ENCODE results near the gene SLC39A11. TPM values are rescaled to one million over a fixed set of nuclear protein-coding genes. Genes with fewer than 3 reads are reported as not detected.

The SLC39A11 gene
- total RNA-seq, 1 experiment from 2014 or later: 46.4 TPM

- POLR2A ChIA-PET: interaction anchor here (1.2 kb wide), 1 partner anchor 10 kb away, joined by 4 read pairs; no protein-coding TSS in a partner anchor
- no peak for TF ChIP-seq ZFX (IDR thresholded peaks at IDR 0.05)
- TF ChIP-seq POLR2A (IDR thresholded peaks at IDR 0.05; ENCODE audit: borderline replicate concordance, extremely low read depth, insufficient read depth, insufficient read length): no peak
- TF ChIP-seq EGR1 (IDR thresholded peaks at IDR 0.05; ENCODE audit: low read depth): no peak
- TF ChIP-seq CTCF (IDR thresholded peaks at IDR 0.05 in 2 of 3, conservative IDR thresholded peaks at IDR 0.05 in 1 of 3; ENCODE audit: borderline replicate concordance in 1 of 3, insufficient read depth in 1 of 3, low read depth in 2 of 3, low read length in 2 of 3): no peak
- no peak for TF ChIP-seq CEBPB (IDR thresholded peaks at IDR 0.05; ENCODE audit: low read depth)
- TF ChIP-seq ZNF274 (IDR thresholded peaks at IDR 0.05; ENCODE audit: low read depth, low read length): no peak
- no peak for TF ChIP-seq SP1 (IDR thresholded peaks at IDR 0.05; ENCODE audit: low read depth)
- no peak for TF ChIP-seq EZH2 (IDR thresholded peaks at IDR 0.05)
- TF ChIP-seq ELF1 (IDR thresholded peaks at IDR 0.05; ENCODE audit: borderline replicate concordance, low read depth): no peak
- TF ChIP-seq SIN3A (IDR thresholded peaks at IDR 0.05; ENCODE audit: low read depth): no peak
- TF ChIP-seq, protein P1, sequence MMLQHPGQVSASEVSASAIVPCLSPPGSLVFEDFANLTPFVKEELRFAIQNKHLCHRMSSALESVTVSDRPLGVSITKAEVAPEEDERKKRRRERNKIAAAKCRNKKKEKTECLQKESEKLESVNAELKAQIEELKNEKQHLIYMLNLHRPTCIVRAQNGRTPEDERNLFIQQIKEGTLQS (IDR thresholded peaks at IDR 0.05): no peak
- Histone ChIP-seq H3K36me3 (ENCODE audit: control insufficient read depth in 1 of 2, insufficient read depth in 2 of 2, low read length in 2 of 2) (no peaks in the 10 kb centered on the region), H3K4me3 (replicated peaks in 1 of 2; ENCODE audit: low read depth in 1 of 2, low read length in 2 of 2) (no peak overlapping the region), H3K27me3 (ENCODE audit: insufficient read depth, low read length) (no peaks in the 10 kb centered on the region), H2AFZ (ENCODE audit: low read depth, low read length, poor library complexity, severe bottlenecking) (no peak overlapping the region), H3K79me2 (ENCODE audit: insufficient read depth, low read length) (no peaks in the 10 kb centered on the region), H3K9me3 (ENCODE audit: control insufficient read depth in 1 of 2, insufficient read depth in 1 of 2, low read depth in 1 of 2, low read length in 2 of 2) (no peaks in the 10 kb centered on the region), H3K27ac (ENCODE audit: low read depth, low read length) (no peak overlapping the region), H3K9me2 (ENCODE audit: insufficient read depth) (no peaks in the 10 kb centered on the region), H3K4me2 (ENCODE audit: low read length) (no peak overlapping the region), H4K20me1 (ENCODE audit: insufficient read depth) (no peaks in the 10 kb centered on the region), H3K4me1 (ENCODE audit: control insufficient read depth in 1 of 2, insufficient read depth in 2 of 2, low read length in 2 of 2) (peaks cover 0 to 13% of the 10 kb centered on the region in 2 experiments; a peak in 2 of 4 replicates), H3K9ac (ENCODE audit: low read length) (no peak overlapping the region)
- RAD21 ChIA-PET (ENCODE audit: low non-redundant PET in 1 of 2, low total read pairs in 2 of 2, uncharacterized antibody in 2 of 2, unreplicated experiment in 2 of 2): interaction anchor here in 1 of 2 experiments (0.7 kb wide), 1 partner anchor 11 kb away, joined by 3 read pairs; no protein-coding TSS in a partner anchor
- intact Hi-C loops (cut with micrococcal nuclease): no loop called here
- CTCF ChIA-PET: no interaction called here
- no TSS peak for BruUV-seq (replicated peaks)
- DNase-seq (ENCODE audit: low read depth, low spot score): no peak
- ATAC-seq: no peak
Measured at GRCh38 chr17:72967277-72967970, 125.1 kb downstream of the SLC39A11 start.
